Neural progenitor cell (in vitro differentiated cells): ENCODE measurements around the gene COPA. TPM values are rescaled to one million over a fixed set of nuclear protein-coding genes. Genes with fewer than 3 reads are reported as not detected.

ENCODE experiments used
- DNase-seq: peaks from one replicate; pipeline ENCODE4 v3.0.0-alpha.2; 2016; ENCODE audit warnings: low spot score
- H2AFZ ChIP-seq: fragments of 200-600 bp; sonication (generic); replicated peaks from 2 replicates; pipeline ENCODE4 v1.6.1; 2016; ENCODE audit warnings: antibody characterized with exemption
- H3F3A ChIP-seq: fragments of 200-600 bp; sonication (generic); 2 replicates; pipeline ENCODE4 v1.6.1; 2016; ENCODE audit warnings: antibody characterized with exemption, low read depth
- H3K27ac ChIP-seq: fragments of 200-600 bp; sonication (generic); 2 replicates; pipeline ENCODE4 v1.5.1; 2016; ENCODE audit warnings: mild to moderate bottlenecking
- H3K27me3 ChIP-seq: fragments of 200-600 bp; sonication (generic); 2 replicates; pipeline ENCODE4 v1.6.1; 2016; ENCODE audit warnings: mild to moderate bottlenecking, moderate library complexity
- H3K36me3 ChIP-seq: fragments of 200-600 bp; sonication (generic); 2 replicates; pipeline ENCODE4 v1.5.1; 2016
- H3K4me1 ChIP-seq: fragments of 200-600 bp; sonication (generic); 2 replicates; pipeline ENCODE4 v1.6.1; 2016; ENCODE audit warnings: mixed run types
- H3K4me2 ChIP-seq: fragments of 200-600 bp; sonication (generic); 2 replicates; pipeline ENCODE4 v1.6.1; 2016
- H3K4me3 ChIP-seq: fragments of 200-600 bp; sonication (generic); 2 replicates; pipeline ENCODE4 v1.5.1; 2016
- H3K79me2 ChIP-seq: fragments of 200-600 bp; sonication (generic); 2 replicates; pipeline ENCODE4 v1.6.1; 2016; ENCODE audit warnings: low read depth
- H3K9ac ChIP-seq: fragments of 200-600 bp; sonication (generic); 2 replicates; pipeline ENCODE4 v1.6.1; 2016
- H3K9me3 ChIP-seq: fragments of 200-600 bp; sonication (generic); 2 replicates; pipeline ENCODE4 v1.5.1; 2016; ENCODE audit warnings: low read depth
- H4K20me1 ChIP-seq: fragments of 200-600 bp; sonication (generic); 2 replicates; pipeline ENCODE4 v1.6.1; 2016; ENCODE audit warnings: low read depth
- H3K27ac Mint-ChIP-seq: 3 replicates; pipeline ENCODE4 v1.8.0; 2021; ENCODE audit warnings: mixed read lengths
- H3K27me3 Mint-ChIP-seq: 2 replicates; pipeline ENCODE4 v1.8.0; 2022; ENCODE audit warnings: low read depth, mild to moderate bottlenecking, inconsistent platforms, moderate library complexity, mixed read lengths; ENCODE audit not compliant: insufficient read depth
- H3K36me3 Mint-ChIP-seq: 3 replicates; pipeline ENCODE4 v1.8.0; 2021; ENCODE audit warnings: mixed read lengths
- H3K4me1 Mint-ChIP-seq: 3 replicates; pipeline ENCODE4 v1.8.0; 2021; ENCODE audit warnings: mixed read lengths
- H3K4me3 Mint-ChIP-seq: 3 replicates; pipeline ENCODE4 v1.8.0; 2021; ENCODE audit warnings: mild to moderate bottlenecking, moderate library complexity, mixed read lengths
- H3K9me3 Mint-ChIP-seq: 3 replicates; pipeline ENCODE4 v1.8.0; 2020; ENCODE audit warnings: mixed read lengths
- EZH2 ChIP-seq: fragments of 200-600 bp; sonication (generic); IDR thresholded peaks from 2 replicates; pipeline ENCODE4 v1.6.1; 2017; ENCODE audit warnings: antibody characterized with exemption, mild to moderate bottlenecking, moderate library complexity
- EZH2phosphoT487 ChIP-seq: fragments of 200-600 bp; sonication (generic); IDR thresholded peaks from 2 replicates; pipeline ENCODE4 v1.6.1; 2017; ENCODE audit warnings: antibody characterized with exemption
- total RNA-seq: library from RNA; depleted of rRNA; stranded (reverse); fragments of >200 nt; gene quantifications from 2 replicates; pipeline ENCODE4 v1.2.3, GENCODE V29; 2015; ENCODE audit warnings: low replicate concordance
- TF ChIP-seq, protein P1 (sequence below): fragments of 200-600 bp; sonication (generic); IDR thresholded peaks from 2 replicates; pipeline ENCODE4 v1.5.1; 2017; ENCODE audit warnings: antibody characterized with exemption, mild to moderate bottlenecking

COPA gene
- total RNA-seq, 1 donor from 2014 or later, result 82.6 TPM

DNA sequence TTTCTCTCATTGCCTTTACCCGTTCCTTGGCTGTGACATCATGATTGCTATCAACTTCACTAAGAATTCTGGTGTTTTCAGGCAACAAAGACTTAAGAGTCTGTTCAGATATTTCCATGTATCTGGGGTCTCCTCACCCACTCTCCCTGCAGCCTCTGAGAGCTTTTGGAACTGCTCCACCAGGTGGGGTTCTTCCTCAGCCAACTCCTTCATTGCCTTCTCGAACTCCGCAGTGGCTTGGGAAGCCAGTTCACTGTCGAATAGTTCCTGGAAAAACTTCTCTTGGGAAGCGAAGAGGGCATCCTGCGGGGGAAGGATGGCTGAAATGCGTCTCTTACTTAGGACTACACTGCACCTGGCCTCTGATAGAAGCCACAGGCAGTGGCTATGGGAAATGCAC, 60.2 kb downstream of the COPA start:
- no peak overlapping the region for H3K4me3 ChIP-seq
- Mint-ChIP-seq H3K27me3 (peaks cover 4% of the 10 kb centered on the region), H3K4me3 (no peak overlapping the region), H3K4me1 (peaks cover 21% of the 10 kb centered on the region), H3K36me3 (peaks cover 18% of the 10 kb centered on the region), H3K9me3 (no peaks in the 10 kb centered on the region), H3K27ac (no peak overlapping the region)
- no peaks in the 10 kb centered on the region for H3K36me3 ChIP-seq
- no peak overlapping the region for H3K4me2 ChIP-seq
- H3K79me2 ChIP-seq, result peaks cover 19% of the 10 kb centered on the region
- no peaks in the 10 kb centered on the region for H3K27me3 ChIP-seq
- no peaks in the 10 kb centered on the region for H3K9me3 ChIP-seq
- DNase-seq, result peak; percentile 24
- H3K27ac ChIP-seq, result no peak overlapping the region
- peaks cover 22% of the 10 kb centered on the region for H3K4me1 ChIP-seq
- H3K9ac ChIP-seq, result no peak overlapping the region
- no peak overlapping the region for H2AFZ ChIP-seq
- TF ChIP-seq, protein P1, sequence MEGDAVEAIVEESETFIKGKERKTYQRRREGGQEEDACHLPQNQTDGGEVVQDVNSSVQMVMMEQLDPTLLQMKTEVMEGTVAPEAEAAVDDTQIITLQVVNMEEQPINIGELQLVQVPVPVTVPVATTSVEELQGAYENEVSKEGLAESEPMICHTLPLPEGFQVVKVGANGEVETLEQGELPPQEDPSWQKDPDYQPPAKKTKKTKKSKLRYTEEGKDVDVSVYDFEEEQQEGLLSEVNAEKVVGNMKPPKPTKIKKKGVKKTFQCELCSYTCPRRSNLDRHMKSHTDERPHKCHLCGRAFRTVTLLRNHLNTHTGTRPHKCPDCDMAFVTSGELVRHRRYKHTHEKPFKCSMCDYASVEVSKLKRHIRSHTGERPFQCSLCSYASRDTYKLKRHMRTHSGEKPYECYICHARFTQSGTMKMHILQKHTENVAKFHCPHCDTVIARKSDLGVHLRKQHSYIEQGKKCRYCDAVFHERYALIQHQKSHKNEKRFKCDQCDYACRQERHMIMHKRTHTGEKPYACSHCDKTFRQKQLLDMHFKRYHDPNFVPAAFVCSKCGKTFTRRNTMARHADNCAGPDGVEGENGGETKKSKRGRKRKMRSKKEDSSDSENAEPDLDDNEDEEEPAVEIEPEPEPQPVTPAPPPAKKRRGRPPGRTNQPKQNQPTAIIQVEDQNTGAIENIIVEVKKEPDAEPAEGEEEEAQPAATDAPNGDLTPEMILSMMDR, result peak; percentile 29
- TF ChIP-seq EZH2, result no peak
- peaks cover 14% of the 10 kb centered on the region for H4K20me1 ChIP-seq
- peaks cover 25% of the 10 kb centered on the region for H3F3A ChIP-seq

DNA sequence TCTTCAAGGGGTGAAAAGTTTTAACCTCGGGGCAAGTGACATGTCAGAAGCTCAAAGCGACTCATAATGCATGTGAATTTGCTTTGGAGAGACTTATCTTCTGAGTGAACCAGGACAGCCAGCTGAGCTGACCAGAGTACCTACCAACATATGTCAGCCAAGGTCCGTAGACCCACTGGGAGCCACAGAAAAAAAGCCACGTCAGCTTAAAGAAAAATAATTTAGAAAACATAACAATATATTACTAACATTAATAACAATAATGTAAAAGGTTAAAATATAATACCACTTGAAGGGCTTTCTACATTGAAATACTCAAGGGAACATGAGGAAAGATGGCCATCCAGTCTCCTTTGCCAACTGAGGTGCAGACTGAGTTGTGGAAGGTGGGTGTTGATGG, 65.1 kb downstream of the COPA start:
- Histone ChIP-seq H3K27ac (no peak overlapping the region), H3K79me2 (peaks cover under 1% of the 10 kb centered on the region), H3K4me3 (no peak overlapping the region), H3K9ac (no peak overlapping the region), H4K20me1 (peaks cover 3% of the 10 kb centered on the region), H3K4me2 (no peak overlapping the region), H3F3A (peaks cover 6% of the 10 kb centered on the region), H3K27me3 (no peaks in the 10 kb centered on the region), H3K4me1 (no peaks in the 10 kb centered on the region), H3K9me3 (no peaks in the 10 kb centered on the region), H3K36me3 (no peaks in the 10 kb centered on the region), H2AFZ (no peak overlapping the region)
- H3K4me3 Mint-ChIP-seq, result no peak overlapping the region
- no peak for DNase-seq
- TF ChIP-seq, protein P1, result no peak
- no peaks in the 10 kb centered on the region for H3K9me3 Mint-ChIP-seq
- no peak overlapping the region for H3K27ac Mint-ChIP-seq
- H3K36me3 Mint-ChIP-seq, result peaks cover 21% of the 10 kb centered on the region
- no peaks in the 10 kb centered on the region for H3K27me3 Mint-ChIP-seq
- no peaks in the 10 kb centered on the region for H3K4me1 Mint-ChIP-seq

DNA sequence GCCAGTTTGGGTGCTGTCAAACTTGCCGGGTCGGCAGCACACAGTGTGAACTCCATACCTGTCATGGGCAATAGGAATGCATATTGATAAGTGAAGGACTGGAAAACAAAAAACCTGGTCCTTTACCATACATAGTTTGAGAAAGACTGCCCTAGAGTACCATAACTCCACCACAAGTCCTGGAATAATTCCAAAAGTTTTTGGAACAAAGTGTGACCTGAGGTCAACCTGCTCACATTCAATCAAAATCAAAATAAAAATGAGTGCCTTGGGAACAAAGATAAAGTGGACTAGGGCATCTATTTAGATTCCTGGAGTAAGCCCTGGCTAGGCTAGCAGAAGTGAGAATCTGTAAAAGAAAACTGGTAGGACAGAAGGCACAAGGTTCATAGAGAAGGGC, 65.7 kb downstream of the COPA start:
- H3K27ac ChIP-seq, result no peak overlapping the region
- H3K4me3 Mint-ChIP-seq, result no peak overlapping the region
- H3K79me2 ChIP-seq, result no peaks in the 10 kb centered on the region
- H3K27me3 ChIP-seq, result no peaks in the 10 kb centered on the region
- peaks cover 6% of the 10 kb centered on the region for H3F3A ChIP-seq
- no peaks in the 10 kb centered on the region for H4K20me1 ChIP-seq
- no peak overlapping the region for H3K9ac ChIP-seq
- no peaks in the 10 kb centered on the region for H3K27me3 Mint-ChIP-seq
- no peaks in the 10 kb centered on the region for H3K9me3 Mint-ChIP-seq
- no peak for DNase-seq
- no peaks in the 10 kb centered on the region for H3K4me1 Mint-ChIP-seq
- no peak overlapping the region for H3K4me3 ChIP-seq
- H3K9me3 ChIP-seq, result no peaks in the 10 kb centered on the region
- no peaks in the 10 kb centered on the region for H3K36me3 ChIP-seq
- no peak overlapping the region for H3K4me2 ChIP-seq
- peaks cover 21% of the 10 kb centered on the region for H3K36me3 Mint-ChIP-seq
- H3K27ac Mint-ChIP-seq, result no peak overlapping the region
- TF ChIP-seq EZH2phosphoT487 (no peak), EZH2 (no peak)
- TF ChIP-seq, protein P1, result no peak
- H3K4me1 ChIP-seq, result no peaks in the 10 kb centered on the region
- H2AFZ ChIP-seq, result no peak overlapping the region

DNA sequence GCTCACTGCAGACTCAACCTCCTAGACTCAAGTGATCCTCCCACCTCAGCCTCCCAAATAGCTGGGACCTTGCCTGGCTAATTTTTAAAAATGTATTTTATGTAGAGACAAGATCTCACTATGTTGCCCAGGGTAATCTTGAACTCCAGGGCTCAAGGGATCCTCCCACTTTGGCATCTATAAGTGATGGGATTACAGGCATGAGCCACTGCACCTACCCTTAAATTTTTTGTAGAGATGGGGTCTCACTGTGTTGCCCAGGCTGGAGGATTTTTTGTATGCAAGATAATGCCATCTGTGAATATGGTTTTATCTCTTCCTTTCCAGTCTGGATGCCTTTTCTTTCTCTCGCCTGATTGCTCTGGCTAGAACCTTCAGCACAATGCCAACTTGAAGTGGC, 72.0 kb downstream of the COPA start:
- peaks cover 17% of the 10 kb centered on the region for H3K27me3 ChIP-seq
- Mint-ChIP-seq H3K4me1 (no peaks in the 10 kb centered on the region), H3K27ac (no peak overlapping the region), H3K4me3 (no peak overlapping the region), H3K9me3 (no peaks in the 10 kb centered on the region), H3K36me3 (no peaks in the 10 kb centered on the region), H3K27me3 (peaks cover 2% of the 10 kb centered on the region)
- H3K4me1 ChIP-seq, result no peaks in the 10 kb centered on the region
- H3K79me2 ChIP-seq, result no peaks in the 10 kb centered on the region
- H3F3A ChIP-seq, result peaks cover 3% of the 10 kb centered on the region
- H3K9ac ChIP-seq, result no peak overlapping the region
- H3K9me3 ChIP-seq, result no peaks in the 10 kb centered on the region
- H3K4me2 ChIP-seq, result no peak overlapping the region
- H3K36me3 ChIP-seq, result no peaks in the 10 kb centered on the region
- no peak overlapping the region for H3K4me3 ChIP-seq
- no peak for DNase-seq
- no peak overlapping the region for H3K27ac ChIP-seq
- no peak overlapping the region for H2AFZ ChIP-seq
- H4K20me1 ChIP-seq, result no peaks in the 10 kb centered on the region
- no peak for TF ChIP-seq EZH2phosphoT487
- TF ChIP-seq, protein P1, result no peak
- TF ChIP-seq EZH2, result no peak
